ENCODE results near the gene TGM6. TPM values are rescaled to one million over a fixed set of nuclear protein-coding genes. Genes with fewer than 3 reads are reported as not detected.

The TGM6 gene
- total RNA-seq, 1 donor from 2014 or later: not detected

Other genes starting within 250 kb of the TGM6 start
- not detected in 2 replicates for gene TGM3, start 84.9 kb upstream of the TGM6 start, total RNA-seq
- gene SNRPB, start 89.9 kb downstream of the TGM6 start, total RNA-seq: 147 and 211 TPM in 2 replicates
- 4.6 and 7.3 TPM in 2 replicates for gene ZNF343, start 128.0 kb downstream of the TGM6 start, total RNA-seq
- not detected in 2 replicates for gene TMC2, start 155.7 kb downstream of the TGM6 start, total RNA-seq